H9 (cell line): Measurements from ENCODE around the gene BLTP1. TPM values are rescaled to one million over a fixed set of nuclear protein-coding genes. Genes with fewer than 3 reads are reported as not detected.

Experiments used
- DNase-seq: peaks from one replicate; pipeline ENCODE4 v3.0.0-alpha.2; 2017
- H2AFZ ChIP-seq: one replicate; pipeline ENCODE4 v1.6.1; 2013; ENCODE audit warnings: mild to moderate bottlenecking, low read length, control low read depth, moderate library complexity
- H2AK5ac ChIP-seq: 2 replicates; pipeline ENCODE4 v1.6.1; 2013; ENCODE audit warnings: low read length, control low read depth, mixed read lengths; ENCODE audit not compliant: insufficient read length
- H2BK120ac ChIP-seq: one replicate; pipeline ENCODE4 v1.6.1; 2013; ENCODE audit warnings: low read depth, mild to moderate bottlenecking, low read length, control low read depth, inconsistent platforms; ENCODE audit not compliant: poor library complexity, severe bottlenecking
- H2BK12ac ChIP-seq: 2 replicates; pipeline ENCODE4 v1.6.1; 2013; ENCODE audit warnings: low read length, control low read depth, mixed read lengths, low read depth; ENCODE audit not compliant: insufficient read length
- H2BK15ac ChIP-seq: 2 replicates; pipeline ENCODE4 v1.6.1; 2013; ENCODE audit warnings: low read depth, low read length, control low read depth
- H2BK20ac ChIP-seq: one replicate; pipeline ENCODE4 v1.6.1; 2013; ENCODE audit warnings: low read depth, mild to moderate bottlenecking, low read length, control low read depth, inconsistent platforms; ENCODE audit not compliant: poor library complexity, severe bottlenecking
- H2BK5ac ChIP-seq: 2 replicates; pipeline ENCODE4 v1.6.1; 2013; ENCODE audit warnings: low read length, control low read depth, mixed read lengths; ENCODE audit not compliant: insufficient read length
- H3K14ac ChIP-seq: 2 replicates; pipeline ENCODE4 v1.6.1; 2013; ENCODE audit warnings: low read length, control low read depth; ENCODE audit not compliant: insufficient read depth
- H3K18ac ChIP-seq: 2 replicates; pipeline ENCODE4 v1.6.1; 2013; ENCODE audit warnings: low read depth, mild to moderate bottlenecking, mixed read lengths, low read length, control low read depth; ENCODE audit not compliant: insufficient read length
- H3K23ac ChIP-seq: 2 replicates; pipeline ENCODE4 v1.6.1; 2013; ENCODE audit warnings: low read length, control low read depth, mixed read lengths, low read depth; ENCODE audit not compliant: insufficient read length
- H3K23me2 ChIP-seq: 2 replicates; pipeline ENCODE4 v1.6.1; 2013; ENCODE audit warnings: low read depth, mild to moderate bottlenecking, mixed read lengths, low read length, control low read depth; ENCODE audit not compliant: insufficient read length, poor library complexity, severe bottlenecking
- H3K27ac ChIP-seq: 2 replicates; pipeline ENCODE4 v1.5.1; 2013; ENCODE audit warnings: low read length, control low read depth, mixed read lengths, low read depth; ENCODE audit not compliant: insufficient read length
- H3K27me3 ChIP-seq: 2 replicates; pipeline ENCODE4 v1.6.1; 2013; ENCODE audit warnings: low read length, control low read depth, inconsistent platforms; ENCODE audit not compliant: insufficient read depth
- H3K4ac ChIP-seq: 2 replicates; pipeline ENCODE4 v1.6.1; 2013; ENCODE audit warnings: low read depth, mild to moderate bottlenecking, control low read depth, inconsistent platforms, low read length, moderate library complexity
- H3K4me1 ChIP-seq: 2 replicates; pipeline ENCODE4 v1.6.1; 2013; ENCODE audit warnings: low read length, control low read depth, inconsistent platforms; ENCODE audit not compliant: insufficient read depth
- H3K4me2 ChIP-seq: 2 replicates; pipeline ENCODE4 v1.6.1; 2013; ENCODE audit warnings: low read length, control low read depth, mixed read lengths; ENCODE audit not compliant: insufficient read length, insufficient read depth
- H3K56ac ChIP-seq: 2 replicates; pipeline ENCODE4 v1.6.1; 2013; ENCODE audit warnings: low read depth, mild to moderate bottlenecking, mixed read lengths, low read length, control low read depth; ENCODE audit not compliant: insufficient read length
- H3K79me1 ChIP-seq: 2 replicates; pipeline ENCODE4 v1.6.1; 2013; ENCODE audit warnings: low read depth, mild to moderate bottlenecking, moderate library complexity, low read length, control low read depth, inconsistent platforms; ENCODE audit not compliant: insufficient read depth, poor library complexity, severe bottlenecking
- H3K79me2 ChIP-seq: 2 replicates; pipeline ENCODE4 v1.6.1; 2013; ENCODE audit warnings: low read length, control low read depth, inconsistent platforms; ENCODE audit not compliant: insufficient read depth
- H3K9ac ChIP-seq: 2 replicates; pipeline ENCODE4 v1.6.1; 2013; ENCODE audit warnings: low read length, control low read depth, mixed read lengths; ENCODE audit not compliant: insufficient read length; ENCODE audit errors: extremely low read depth
- H3K9me3 ChIP-seq: one replicate; pipeline ENCODE4 v1.6.1; 2013; ENCODE audit warnings: low read depth, low read length, inconsistent platforms; ENCODE audit not compliant: control insufficient read depth
- H3T11ph ChIP-seq: one replicate; pipeline ENCODE4 v1.6.1; 2013; ENCODE audit warnings: mild to moderate bottlenecking, low read length, control low read depth, inconsistent platforms
- H4K20me1 ChIP-seq: one replicate; pipeline ENCODE4 v1.6.1; 2013; ENCODE audit not compliant: control insufficient read depth, insufficient read length, insufficient read depth
- H4K5ac ChIP-seq: 2 replicates; pipeline ENCODE4 v1.6.1; 2013; ENCODE audit warnings: low read depth, mild to moderate bottlenecking, mixed read lengths, low read length, control low read depth; ENCODE audit not compliant: insufficient read length
- H4K8ac ChIP-seq: replicated peaks from 2 replicates; pipeline ENCODE4 v1.6.1; 2013; ENCODE audit warnings: low read length, control low read depth, mixed read lengths, low read depth; ENCODE audit not compliant: insufficient read length
- H4K91ac ChIP-seq: 2 replicates; pipeline ENCODE4 v1.6.1; 2013; ENCODE audit warnings: low read depth, mild to moderate bottlenecking, moderate library complexity, mixed read lengths, low read length, control low read depth; ENCODE audit not compliant: insufficient read length
- H3K27ac Mint-ChIP-seq, 3 experiments: 2 replicates in 2 of 3; 3 replicates in 1 of 3; pipeline ENCODE4 v1.8.0; 2020 to 2021; ENCODE audit warnings: mixed read lengths in 3 of 3, mild to moderate bottlenecking in 1 of 3, moderate library complexity in 1 of 3
- H3K27me3 Mint-ChIP-seq: 2 replicates; pipeline ENCODE4 v1.8.0; 2021; ENCODE audit warnings: low read depth, mild to moderate bottlenecking, moderate library complexity, mixed read lengths
- H3K36me3 Mint-ChIP-seq, 3 experiments: 2 replicates in 2 of 3; 3 replicates in 1 of 3; pipeline ENCODE4 v1.8.0; 2020 to 2021; ENCODE audit warnings: low read depth in 3 of 3, mixed read lengths in 3 of 3; ENCODE audit not compliant: insufficient read depth in 1 of 3
- H3K4me1 Mint-ChIP-seq, 2 experiments: 2 replicates each; pipeline ENCODE4 v1.8.0; 2020; ENCODE audit warnings: mixed read lengths in 2 of 2
- H3K4me3 Mint-ChIP-seq, 2 experiments: 2 replicates in 1 of 2; 3 replicates in 1 of 2; pipeline ENCODE4 v1.8.0; 2020 to 2021; ENCODE audit warnings: mild to moderate bottlenecking in 2 of 2, mixed read lengths in 2 of 2, moderate library complexity in 1 of 2
- H3K9me3 Mint-ChIP-seq, 2 experiments: 2 replicates in 1 of 2; 3 replicates in 1 of 2; pipeline ENCODE4 v1.8.0; 2020; ENCODE audit warnings: mild to moderate bottlenecking in 2 of 2, mixed read lengths in 2 of 2, moderate library complexity in 1 of 2
- WGBS: extraction: QIAGEN DNeasy Blood & Tissue Kit; methylation state at CpG from one replicate; pipeline ENCODE4 v1.1.7; 2013; ENCODE audit warnings: missing lambda C conversion rate, low lambda C conversion rate, mixed read lengths; ENCODE audit not compliant: insufficient read length; ENCODE audit errors: extremely low coverage; 5-methylcytosine and 5-hydroxymethylcytosine counted together
- total RNA-seq: library from RNA; stranded (reverse); gene quantifications from 2 replicates; pipeline ENCODE4 v1.2.1, GENCODE V29; 2021
- TF ChIP-seq, protein P1 (sequence below): fragments of 200-600 bp; sonication (generic); conservative IDR thresholded peaks from 3 replicates; pipeline ENCODE4 v1.8.0; 2021; ENCODE audit warnings: antibody characterized with exemption, mild to moderate bottlenecking

The BLTP1 gene
- total RNA-seq, 1 experiment from 2014 or later: 27.4 TPM

- TF ChIP-seq, protein P1, sequence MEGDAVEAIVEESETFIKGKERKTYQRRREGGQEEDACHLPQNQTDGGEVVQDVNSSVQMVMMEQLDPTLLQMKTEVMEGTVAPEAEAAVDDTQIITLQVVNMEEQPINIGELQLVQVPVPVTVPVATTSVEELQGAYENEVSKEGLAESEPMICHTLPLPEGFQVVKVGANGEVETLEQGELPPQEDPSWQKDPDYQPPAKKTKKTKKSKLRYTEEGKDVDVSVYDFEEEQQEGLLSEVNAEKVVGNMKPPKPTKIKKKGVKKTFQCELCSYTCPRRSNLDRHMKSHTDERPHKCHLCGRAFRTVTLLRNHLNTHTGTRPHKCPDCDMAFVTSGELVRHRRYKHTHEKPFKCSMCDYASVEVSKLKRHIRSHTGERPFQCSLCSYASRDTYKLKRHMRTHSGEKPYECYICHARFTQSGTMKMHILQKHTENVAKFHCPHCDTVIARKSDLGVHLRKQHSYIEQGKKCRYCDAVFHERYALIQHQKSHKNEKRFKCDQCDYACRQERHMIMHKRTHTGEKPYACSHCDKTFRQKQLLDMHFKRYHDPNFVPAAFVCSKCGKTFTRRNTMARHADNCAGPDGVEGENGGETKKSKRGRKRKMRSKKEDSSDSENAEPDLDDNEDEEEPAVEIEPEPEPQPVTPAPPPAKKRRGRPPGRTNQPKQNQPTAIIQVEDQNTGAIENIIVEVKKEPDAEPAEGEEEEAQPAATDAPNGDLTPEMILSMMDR: no peak
- Histone ChIP-seq H3K23me2 (peaks cover 5% of the 10 kb centered on the region), H3T11ph (no peak overlapping the region), H2BK20ac (no peak overlapping the region), H2BK12ac (no peak overlapping the region), H3K4me2 (no peak overlapping the region), H3K4ac (no peak overlapping the region), H3K18ac (no peak overlapping the region), H4K5ac (no peak overlapping the region), H3K4me1 (no peaks in the 10 kb centered on the region), H2AK5ac (no peak overlapping the region), H4K20me1 (no peaks in the 10 kb centered on the region), H3K9me3 (no peaks in the 10 kb centered on the region), H3K23ac (no peak overlapping the region), H3K79me1 (no peaks in the 10 kb centered on the region), H2BK5ac (no peak overlapping the region), H4K91ac (no peak overlapping the region), H3K79me2 (no peaks in the 10 kb centered on the region), H4K8ac (no peak overlapping the region), H2BK15ac (no peak overlapping the region), H3K9ac (no peak overlapping the region), H3K56ac (no peak overlapping the region), H2BK120ac (no peak overlapping the region), H3K27ac (no peak overlapping the region), H3K14ac (no peak overlapping the region), H2AFZ (no peak overlapping the region), H3K27me3 (no peaks in the 10 kb centered on the region)
- Mint-ChIP-seq H3K4me1 (peaks cover 9 to 14% of the 10 kb centered on the region in 2 experiments), H3K4me3 (no peak overlapping the region; a peak in 1 of 5 replicates), H3K9me3 (peaks cover 0 to 4% of the 10 kb centered on the region in 2 experiments; a peak in 3 of 5 replicates), H3K36me3 (peaks cover 9 to 15% (median 14%) of the 10 kb centered on the region in 3 experiments), H3K27me3 (peaks cover 9% of the 10 kb centered on the region; the same call in 1 of the 2 replicates), H3K27ac (no peak overlapping the region)
- no peak for DNase-seq
- no CpG with 5 or more reads among the region's 2 CpGs for whole genome bisulfite sequencing
Observed at GRCh38 chr4:122150931-122151330, 1.2 kb upstream of the BLTP1 start.
